ENCODE measurements around the gene SPATA18. TPM values are rescaled to one million over a fixed set of nuclear protein-coding genes. Genes with fewer than 3 reads are reported as not detected.
A peak's percentile ranks its signal among the peaks of the same experiment; 100 is the strongest.

Gene SPATA18
- total RNA-seq, 1 experiment from 2014 or later: 0.47 TPM

GRCh38 chr4:52037689-52038102 is 13.4 kb upstream of the SPATA18 start:
- Histone ChIP-seq H3K9me2 (ENCODE audit: insufficient read depth) (no peaks in the 10 kb centered on the region), H4K20me1 (ENCODE audit: insufficient read depth) (no peaks in the 10 kb centered on the region), H3K9ac (ENCODE audit: low read length) (peak overlapping the region; percentile 57), H3K4me1 (ENCODE audit: control insufficient read depth in 1 of 2, insufficient read depth in 2 of 2, low read length in 2 of 2) (peaks cover 6 to 12% of the 10 kb centered on the region in 2 experiments; a peak in 2 of 4 replicates), H2AFZ (ENCODE audit: low read depth, low read length, poor library complexity, severe bottlenecking) (peak overlapping the region; percentile 66), H3K9me3 (ENCODE audit: control insufficient read depth in 1 of 2, insufficient read depth in 1 of 2, low read depth in 1 of 2, low read length in 2 of 2) (no peaks in the 10 kb centered on the region), H3K27ac (ENCODE audit: low read depth, low read length) (no peak overlapping the region), H3K4me3 (replicated peaks in 1 of 2; ENCODE audit: low read depth in 1 of 2, low read length in 2 of 2) (peak overlapping the region; percentile 69 to 74), H3K79me2 (ENCODE audit: insufficient read depth, low read length) (no peaks in the 10 kb centered on the region; the same call in 1 of the 2 replicates), H3K27me3 (ENCODE audit: insufficient read depth, low read length) (peaks cover 19% of the 10 kb centered on the region; the same call in 1 of the 2 replicates), H3K4me2 (ENCODE audit: low read length) (peak overlapping the region; percentile 84), H3K36me3 (ENCODE audit: control insufficient read depth in 1 of 2, insufficient read depth in 2 of 2, low read length in 2 of 2) (no peaks in the 10 kb centered on the region; a peak in 1 of 4 replicates)
- peak; percentile 81 for ATAC-seq
- RAD21 ChIA-PET (ENCODE audit: low non-redundant PET in 1 of 2, low total read pairs in 2 of 2, uncharacterized antibody in 2 of 2, unreplicated experiment in 2 of 2): no interaction called here
- TF ChIP-seq MAX (IDR thresholded peaks at IDR 0.05): no peak
- no peak for TF ChIP-seq EGR1 (IDR thresholded peaks at IDR 0.05; ENCODE audit: low read depth)
- no peak for TF ChIP-seq CBX3 (IDR thresholded peaks at IDR 0.05; ENCODE audit: low read depth)
- no peak for TF ChIP-seq SRF (IDR thresholded peaks at IDR 0.05; ENCODE audit: low read depth)
- TF ChIP-seq SP1 (IDR thresholded peaks at IDR 0.05; ENCODE audit: low read depth): no peak
- TF ChIP-seq ZNF274 (IDR thresholded peaks at IDR 0.05; ENCODE audit: low read depth, low read length): no peak
- no TSS peak for BruUV-seq (replicated peaks)
- POLR2A ChIA-PET: no interaction called here
- intact Hi-C loops (cut with micrococcal nuclease): no loop called here
- CTCF ChIA-PET: interaction anchor here (1.0 kb wide), 1 partner anchor 205 kb away, joined by 3 read pairs; no protein-coding TSS in a partner anchor
- no peak for DNase-seq (ENCODE audit: low read depth, low spot score)

GRCh38 chr4:52038103-52038912 is 12.8 kb upstream of the SPATA18 start, which contains the start of gene SGCB:
Gene SGCB, minus strand, starts transcription at chr4:52038299. Its CDS starts 40 bp downstream, at chr4:52038259.
- POLR2A ChIA-PET: no interaction called here
- Histone ChIP-seq H3K4me2 (ENCODE audit: low read length) (peak within 1 kb of the TSS; percentile 84), H3K9ac (ENCODE audit: low read length) (peak within 1 kb of the TSS; percentile 57), H3K9me2 (ENCODE audit: insufficient read depth) (no peaks in the 10 kb centered on the region), H3K27ac (ENCODE audit: low read depth, low read length) (no peak within 1 kb of the TSS), H3K27me3 (ENCODE audit: insufficient read depth, low read length) (peaks cover 23% of the 10 kb centered on the region; the same call in 1 of the 2 replicates), H3K36me3 (ENCODE audit: control insufficient read depth in 1 of 2, insufficient read depth in 2 of 2, low read length in 2 of 2) (no peaks in the 10 kb centered on the region; a peak in 1 of 4 replicates), H3K4me1 (ENCODE audit: control insufficient read depth in 1 of 2, insufficient read depth in 2 of 2, low read length in 2 of 2) (peaks cover 6 to 12% of the 10 kb centered on the region in 2 experiments; a peak in 2 of 4 replicates), H3K79me2 (ENCODE audit: insufficient read depth, low read length) (no peaks in the 10 kb centered on the region; the same call in 1 of the 2 replicates), H3K4me3 (replicated peaks in 1 of 2; ENCODE audit: low read depth in 1 of 2, low read length in 2 of 2) (peak within 1 kb of the TSS; percentile 69 to 74), H4K20me1 (ENCODE audit: insufficient read depth) (no peaks in the 10 kb centered on the region), H2AFZ (ENCODE audit: low read depth, low read length, poor library complexity, severe bottlenecking) (peak within 1 kb of the TSS; percentile 71), H3K9me3 (ENCODE audit: control insufficient read depth in 1 of 2, insufficient read depth in 1 of 2, low read depth in 1 of 2, low read length in 2 of 2) (no peaks in the 10 kb centered on the region)
- intact Hi-C loops (cut with micrococcal nuclease): no loop called here
- DNase-seq (ENCODE audit: low read depth, low spot score) (no peak), ATAC-seq (peak; percentile 94)
- RAD21 ChIA-PET (ENCODE audit: low non-redundant PET in 1 of 2, low total read pairs in 2 of 2, uncharacterized antibody in 2 of 2, unreplicated experiment in 2 of 2): no interaction called here
- BruUV-seq (replicated peaks): no TSS peak
- peak; percentile 88 for TF ChIP-seq YY1 (IDR thresholded peaks at IDR 0.05; ENCODE audit: extremely low read depth, insufficient replicate concordance, low read depth, low read length)
- TF ChIP-seq POLR2AphosphoS5 (IDR thresholded peaks at IDR 0.05; ENCODE audit: low read depth, low read length): peak; percentile 78
- TF ChIP-seq CTCF (IDR thresholded peaks at IDR 0.05 in 2 of 3, conservative IDR thresholded peaks at IDR 0.05 in 1 of 3; ENCODE audit: borderline replicate concordance in 1 of 3, insufficient read depth in 1 of 3, low read depth in 2 of 3, low read length in 2 of 3): no peak
- no peak for TF ChIP-seq SRF (IDR thresholded peaks at IDR 0.05; ENCODE audit: low read depth)
- peak; percentile 58 for TF ChIP-seq ZFX (IDR thresholded peaks at IDR 0.05)
- CTCF ChIA-PET: interaction anchor here (1.0 kb wide), 1 partner anchor 206 kb away, joined by 3 read pairs; no protein-coding TSS in a partner anchor
